NCI-H2196 (cell line): Measurements from ENCODE around the gene TBX21.
A peak's percentile ranks its signal among the peaks of the same experiment; 100 is the strongest.

Source experiments
- DNase-seq: peaks from one replicate; lab custom pipeline; 2025; ENCODE audit not compliant: unreplicated experiment; lab: John Stamatoyannopoulos, UW

Gene TBX21

GRCh38 chr17:47697906-47698711 lies 34.9 kb upstream of the TBX21 start:
- no peak for DNase-seq

GRCh38 chr17:47698749-47699535 lies 34.1 kb upstream of the TBX21 start:
- peak; percentile 54 for DNase-seq

- no peak for DNase-seq
Observed at GRCh38 chr17:47699536-47699840, 33.5 kb upstream of the TBX21 start.

- no peak for DNase-seq
Observed at GRCh38 chr17:47700471-47701449, 32.3 kb upstream of the TBX21 start.

- DNase-seq = no peak
Observed at GRCh38 chr17:47701608-47702007, 31.4 kb upstream of the TBX21 start.

- no peak for DNase-seq
Observed at GRCh38 chr17:47702391-47702995, 30.5 kb upstream of the TBX21 start.

GRCh38 chr17:47703191-47703591 lies 29.8 kb upstream of the TBX21 start:
- no peak for DNase-seq

- no peak for DNase-seq
Observed at GRCh38 chr17:47703671-47704070, 29.4 kb upstream of the TBX21 start.

GRCh38 chr17:47704116-47704515 lies 28.9 kb upstream of the TBX21 start:
- no peak for DNase-seq

- DNase-seq = no peak
Observed at GRCh38 chr17:47704736-47705135, 28.3 kb upstream of the TBX21 start.

GRCh38 chr17:47705536-47706530 lies 27.2 kb upstream of the TBX21 start:
- DNase-seq = no peak

- no peak for DNase-seq
Observed at GRCh38 chr17:47707056-47707804, 25.8 kb upstream of the TBX21 start.

- no peak for DNase-seq
Observed at GRCh38 chr17:47707884-47708283, 25.2 kb upstream of the TBX21 start.

- DNase-seq = no peak
Observed at GRCh38 chr17:47708312-47708863, 24.6 kb upstream of the TBX21 start.

- DNase-seq = peak; percentile 45
Observed at GRCh38 chr17:47708864-47709541, 24.0 kb upstream of the TBX21 start.

GRCh38 chr17:47709594-47709993 lies 23.4 kb upstream of the TBX21 start:
- no peak for DNase-seq

GRCh38 chr17:47711366-47712099 lies 21.5 kb upstream of the TBX21 start:
- no peak for DNase-seq
